Measurements from ENCODE around the gene CCDC91. TPM values are rescaled to one million over a fixed set of nuclear protein-coding genes. Genes with fewer than 3 reads are reported as not detected.

The CCDC91 gene
- total and polyA plus RNA-seq, 2 donors from 2014 or later = 17.5 to 35.7 TPM

DNA sequence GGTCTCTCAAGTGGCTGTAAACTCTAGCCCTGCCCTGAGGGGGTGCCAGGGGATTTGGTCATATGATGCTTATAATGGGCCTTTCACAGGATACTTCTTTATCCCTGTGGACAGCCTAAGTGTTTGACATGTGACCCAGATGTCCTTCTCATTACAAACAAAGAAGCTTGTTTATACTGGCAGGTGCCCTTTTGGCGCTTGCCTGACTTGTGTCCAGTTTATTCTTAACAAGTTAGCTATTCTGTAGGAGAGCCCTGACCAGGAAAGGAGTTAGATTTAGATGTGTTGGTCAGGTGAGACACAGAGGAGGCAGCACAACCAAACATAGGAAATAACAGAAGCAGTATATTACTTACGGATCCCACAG is 51.9 kb downstream of the CCDC91 start:
- Histone ChIP-seq H3K36me3 (ENCODE audit: control insufficient read depth in 2 of 3, insufficient read depth in 3 of 3, low read length in 3 of 3) (no peaks in the 10 kb centered on the region), H3K4me1 (ENCODE audit: control insufficient read depth in 2 of 3, insufficient read depth in 2 of 3, low read depth in 1 of 3, low read length in 3 of 3) (no peaks in the 10 kb centered on the region), H3K4me3 (ENCODE audit: low read length in 3 of 3) (no peak overlapping the region), H3K27ac (ENCODE audit: low read depth in 2 of 2, low read length in 2 of 2) (no peak overlapping the region), H3K27me3 (ENCODE audit: control insufficient read depth, insufficient read depth, low read length) (no peaks in the 10 kb centered on the region), H3K9me3 (ENCODE audit: control insufficient read depth in 2 of 3, insufficient read depth in 1 of 3, low read length in 3 of 3) (no peaks in the 10 kb centered on the region), H3K9ac (ENCODE audit: low read length in 3 of 3) (no peak overlapping the region)
- DNase-seq (no peak), FAIRE-seq (no peak)
- TF ChIP-seq, protein P1, sequence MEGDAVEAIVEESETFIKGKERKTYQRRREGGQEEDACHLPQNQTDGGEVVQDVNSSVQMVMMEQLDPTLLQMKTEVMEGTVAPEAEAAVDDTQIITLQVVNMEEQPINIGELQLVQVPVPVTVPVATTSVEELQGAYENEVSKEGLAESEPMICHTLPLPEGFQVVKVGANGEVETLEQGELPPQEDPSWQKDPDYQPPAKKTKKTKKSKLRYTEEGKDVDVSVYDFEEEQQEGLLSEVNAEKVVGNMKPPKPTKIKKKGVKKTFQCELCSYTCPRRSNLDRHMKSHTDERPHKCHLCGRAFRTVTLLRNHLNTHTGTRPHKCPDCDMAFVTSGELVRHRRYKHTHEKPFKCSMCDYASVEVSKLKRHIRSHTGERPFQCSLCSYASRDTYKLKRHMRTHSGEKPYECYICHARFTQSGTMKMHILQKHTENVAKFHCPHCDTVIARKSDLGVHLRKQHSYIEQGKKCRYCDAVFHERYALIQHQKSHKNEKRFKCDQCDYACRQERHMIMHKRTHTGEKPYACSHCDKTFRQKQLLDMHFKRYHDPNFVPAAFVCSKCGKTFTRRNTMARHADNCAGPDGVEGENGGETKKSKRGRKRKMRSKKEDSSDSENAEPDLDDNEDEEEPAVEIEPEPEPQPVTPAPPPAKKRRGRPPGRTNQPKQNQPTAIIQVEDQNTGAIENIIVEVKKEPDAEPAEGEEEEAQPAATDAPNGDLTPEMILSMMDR (IDR thresholded peaks at IDR 0.05; ENCODE audit: borderline replicate concordance, extremely low read depth, insufficient read depth) = no peak
- intact Hi-C loops (cut with DNase I) = no loop called here

GRCh38 chr12:28242496-28243309 is 52.4 kb downstream of the CCDC91 start:
- H3K9me3 ChIP-seq (ENCODE audit: control insufficient read depth in 2 of 3, insufficient read depth in 1 of 3, low read length in 3 of 3) = no peaks in the 10 kb centered on the region
- H3K36me3 ChIP-seq (ENCODE audit: control insufficient read depth in 2 of 3, insufficient read depth in 3 of 3, low read length in 3 of 3) = no peaks in the 10 kb centered on the region
- intact Hi-C loops (cut with DNase I) = no loop called here
- no peak overlapping the region for H3K9ac ChIP-seq (ENCODE audit: low read length in 3 of 3)
- DNase-seq = no peak
- FAIRE-seq = no peak
- TF ChIP-seq, protein P1 (IDR thresholded peaks at IDR 0.05; ENCODE audit: borderline replicate concordance, extremely low read depth, insufficient read depth) = no peak
- H3K27me3 ChIP-seq (ENCODE audit: control insufficient read depth, insufficient read depth, low read length) = no peaks in the 10 kb centered on the region
- no peak overlapping the region for H3K4me3 ChIP-seq (ENCODE audit: low read length in 3 of 3)
- H3K27ac ChIP-seq (ENCODE audit: low read depth in 2 of 2, low read length in 2 of 2) = no peak overlapping the region
- no peaks in the 10 kb centered on the region for H3K4me1 ChIP-seq (ENCODE audit: control insufficient read depth in 2 of 3, insufficient read depth in 2 of 3, low read depth in 1 of 3, low read length in 3 of 3)

GRCh38 chr12:28243310-28243633 is 53.0 kb downstream of the CCDC91 start:
- Histone ChIP-seq H3K36me3 (ENCODE audit: control insufficient read depth in 2 of 3, insufficient read depth in 3 of 3, low read length in 3 of 3) (no peaks in the 10 kb centered on the region), H3K27me3 (ENCODE audit: control insufficient read depth, insufficient read depth, low read length) (no peaks in the 10 kb centered on the region), H3K9ac (ENCODE audit: low read length in 3 of 3) (no peak overlapping the region), H3K4me3 (ENCODE audit: low read length in 3 of 3) (no peak overlapping the region), H3K9me3 (ENCODE audit: control insufficient read depth in 2 of 3, insufficient read depth in 1 of 3, low read length in 3 of 3) (no peaks in the 10 kb centered on the region), H3K27ac (ENCODE audit: low read depth in 2 of 2, low read length in 2 of 2) (no peak overlapping the region), H3K4me1 (ENCODE audit: control insufficient read depth in 2 of 3, insufficient read depth in 2 of 3, low read depth in 1 of 3, low read length in 3 of 3) (no peaks in the 10 kb centered on the region)
- TF ChIP-seq, protein P1 (IDR thresholded peaks at IDR 0.05; ENCODE audit: borderline replicate concordance, extremely low read depth, insufficient read depth) = no peak
- FAIRE-seq (no peak), DNase-seq (no peak)
- intact Hi-C loops (cut with DNase I) = no loop called here

GRCh38 chr12:28247806-28248205 is 57.5 kb downstream of the CCDC91 start:
- no peak overlapping the region for H3K27ac ChIP-seq (ENCODE audit: low read depth in 2 of 2, low read length in 2 of 2)
- H3K36me3 ChIP-seq (ENCODE audit: control insufficient read depth in 2 of 3, insufficient read depth in 3 of 3, low read length in 3 of 3) = no peaks in the 10 kb centered on the region
- H3K9ac ChIP-seq (ENCODE audit: low read length in 3 of 3) = no peak overlapping the region
- intact Hi-C loops (cut with DNase I) = no loop called here
- H3K9me3 ChIP-seq (ENCODE audit: control insufficient read depth in 2 of 3, insufficient read depth in 1 of 3, low read length in 3 of 3) = no peaks in the 10 kb centered on the region
- no peak for FAIRE-seq
- H3K4me1 ChIP-seq (ENCODE audit: control insufficient read depth in 2 of 3, insufficient read depth in 2 of 3, low read depth in 1 of 3, low read length in 3 of 3) = no peaks in the 10 kb centered on the region
- no peaks in the 10 kb centered on the region for H3K27me3 ChIP-seq (ENCODE audit: control insufficient read depth, insufficient read depth, low read length)
- no peak overlapping the region for H3K4me3 ChIP-seq (ENCODE audit: low read length in 3 of 3)
- no peak for DNase-seq
- TF ChIP-seq, protein P1 (IDR thresholded peaks at IDR 0.05; ENCODE audit: borderline replicate concordance, extremely low read depth, insufficient read depth) = no peak

All from kidney (tissue), 14 donors.